Type B pancreatic cell (in vitro differentiated cells): ENCODE results near the gene HAX1. TPM values are rescaled to one million over a fixed set of nuclear protein-coding genes. Genes with fewer than 3 reads are reported as not detected.

Experiments
- DNase-seq: peaks from one replicate; pipeline ENCODE4 v3.0.0; 2021; ENCODE audit warnings: mixed read lengths; ENCODE audit not compliant: unreplicated experiment; ENCODE audit errors: extremely low spot score
- H3K27ac Mint-ChIP-seq: 2 replicates; pipeline ENCODE4 v1.8.0; 2021; ENCODE audit warnings: mild to moderate bottlenecking, mixed read lengths
- H3K27me3 Mint-ChIP-seq: 2 replicates; pipeline ENCODE4 v1.8.0; 2021; ENCODE audit warnings: mixed read lengths
- H3K36me3 Mint-ChIP-seq: 2 replicates; pipeline ENCODE4 v1.8.0; 2021; ENCODE audit warnings: mixed read lengths
- H3K4me1 Mint-ChIP-seq: one replicate; pipeline ENCODE4 v1.8.0; 2021; ENCODE audit warnings: mixed read lengths; ENCODE audit not compliant: unreplicated experiment
- H3K4me3 Mint-ChIP-seq: 2 replicates; pipeline ENCODE4 v1.8.0; 2021; ENCODE audit warnings: mild to moderate bottlenecking, mixed read lengths
- H3K9me3 Mint-ChIP-seq: 2 replicates; pipeline ENCODE4 v1.8.0; 2021; ENCODE audit warnings: mixed read lengths
- CTCF ChIP-seq: fragments of 200-600 bp; sonication (generic); conservative IDR thresholded peaks from 2 replicates; pipeline ENCODE4 v1.5.0; 2021; ENCODE audit warnings: antibody characterized with exemption, mild to moderate bottlenecking
- total RNA-seq: library from RNA; stranded (reverse); gene quantifications from 2 replicates; pipeline ENCODE4 v1.2.1, GENCODE V29; 2021; ENCODE audit warnings: low replicate concordance

HAX1 gene
- total RNA-seq, 1 donor from 2014 or later, result 62.2 TPM

DNA sequence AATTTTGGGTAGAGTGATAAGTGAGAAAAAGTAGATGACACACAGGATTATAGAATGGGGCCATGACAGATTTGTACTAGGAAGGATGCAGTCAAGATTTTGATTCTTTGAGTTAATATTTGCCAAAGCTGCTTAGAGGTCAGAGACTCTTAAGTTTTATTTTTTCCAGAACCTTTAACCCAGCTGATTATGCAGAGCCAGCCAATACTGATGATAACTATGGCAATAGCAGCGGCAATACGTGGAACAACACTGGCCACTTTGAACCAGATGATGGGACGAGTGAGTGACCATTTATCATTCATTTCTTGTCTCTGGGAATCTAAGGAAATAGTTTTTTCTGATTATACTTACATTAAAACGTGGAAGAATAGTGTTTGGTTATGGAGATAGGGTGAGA lies 35.6 kb upstream of the HAX1 start:
- peaks cover 38% of the 10 kb centered on the region for H3K36me3 Mint-ChIP-seq
- no peak for TF ChIP-seq CTCF
- H3K4me3 Mint-ChIP-seq, result no peak overlapping the region
- H3K27me3 Mint-ChIP-seq, result no peaks in the 10 kb centered on the region
- H3K4me1 Mint-ChIP-seq, result no peaks in the 10 kb centered on the region
- no peaks in the 10 kb centered on the region for H3K9me3 Mint-ChIP-seq
- no peak overlapping the region for H3K27ac Mint-ChIP-seq
- no peak for DNase-seq

- DNase-seq, result no peak
- no peak for TF ChIP-seq CTCF
- no peak overlapping the region for H3K4me3 Mint-ChIP-seq
- H3K27me3 Mint-ChIP-seq, result no peaks in the 10 kb centered on the region
- peaks cover 42% of the 10 kb centered on the region for H3K36me3 Mint-ChIP-seq
- H3K27ac Mint-ChIP-seq, result peak overlapping the region; percentile 25
- H3K9me3 Mint-ChIP-seq, result no peaks in the 10 kb centered on the region
- no peaks in the 10 kb centered on the region for H3K4me1 Mint-ChIP-seq
Measured at GRCh38 chr1:154237435-154237834, 35.0 kb upstream of the HAX1 start.

- H3K36me3 Mint-ChIP-seq, result peaks cover 46% of the 10 kb centered on the region
- TF ChIP-seq CTCF, result no peak
- H3K27ac Mint-ChIP-seq, result peak overlapping the region; percentile 25
- DNase-seq, result no peak
- H3K4me1 Mint-ChIP-seq, result no peaks in the 10 kb centered on the region
- H3K27me3 Mint-ChIP-seq, result no peaks in the 10 kb centered on the region
- H3K9me3 Mint-ChIP-seq, result no peaks in the 10 kb centered on the region
- no peak overlapping the region for H3K4me3 Mint-ChIP-seq
Measured at GRCh38 chr1:154237880-154238506, 34.4 kb upstream of the HAX1 start.

DNA sequence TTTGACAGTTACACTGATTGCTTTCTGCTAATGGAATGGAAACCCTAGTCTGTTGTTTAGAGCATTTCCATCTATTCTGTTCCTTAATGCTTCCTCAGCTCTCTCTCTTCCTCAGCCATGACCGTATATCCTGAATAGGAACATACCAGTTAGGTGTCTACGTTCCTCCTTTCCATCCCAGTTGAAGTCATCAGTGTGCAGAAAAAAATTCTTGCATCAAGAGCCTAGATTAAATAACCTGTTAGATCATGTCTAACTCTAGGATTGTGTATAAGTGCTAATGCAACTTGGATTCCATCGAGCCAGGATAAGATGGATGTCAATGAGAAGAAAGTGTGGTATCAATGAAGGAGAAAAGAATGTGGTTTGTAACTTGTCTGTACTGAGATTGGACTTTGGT lies 32.9 kb upstream of the HAX1 start:
- peaks cover 52% of the 10 kb centered on the region for H3K36me3 Mint-ChIP-seq
- H3K27ac Mint-ChIP-seq, result no peak overlapping the region
- TF ChIP-seq CTCF, result no peak
- H3K4me3 Mint-ChIP-seq, result no peak overlapping the region
- H3K9me3 Mint-ChIP-seq, result no peaks in the 10 kb centered on the region
- no peaks in the 10 kb centered on the region for H3K27me3 Mint-ChIP-seq
- no peaks in the 10 kb centered on the region for H3K4me1 Mint-ChIP-seq
- no peak for DNase-seq

- Mint-ChIP-seq H3K4me3 (no peak overlapping the region), H3K27me3 (no peaks in the 10 kb centered on the region), H3K27ac (no peak overlapping the region), H3K9me3 (no peaks in the 10 kb centered on the region), H3K36me3 (peaks cover 47% of the 10 kb centered on the region), H3K4me1 (no peaks in the 10 kb centered on the region)
- no peak for TF ChIP-seq CTCF
- DNase-seq, result no peak
Measured at GRCh38 chr1:154240294-154240833, 32.1 kb upstream of the HAX1 start.
